HUES64 (cell line): ENCODE results near the gene DCDC2C.

ENCODE experiments used
- H3K27ac ChIP-seq: 2 replicates; pipeline ENCODE4 v1.7.0; 2013; ENCODE audit warnings: low read depth, low read length, inconsistent platforms
- H3K27me3 ChIP-seq: 2 replicates; pipeline ENCODE4 v1.6.1; 2013; ENCODE audit warnings: mild to moderate bottlenecking, low read length; ENCODE audit not compliant: insufficient read depth
- H3K36me3 ChIP-seq: 2 replicates; pipeline ENCODE4 v1.6.1; 2013; ENCODE audit warnings: mild to moderate bottlenecking, low read length; ENCODE audit not compliant: insufficient read depth
- H3K4me1 ChIP-seq: 2 replicates; pipeline ENCODE4 v1.6.1; 2013; ENCODE audit warnings: mild to moderate bottlenecking, low read length, moderate library complexity; ENCODE audit not compliant: insufficient read depth
- H3K4me3 ChIP-seq: 2 replicates; pipeline ENCODE4 v1.5.1; 2013; ENCODE audit warnings: mild to moderate bottlenecking, low read length, moderate library complexity
- H3K9ac ChIP-seq: 2 replicates; pipeline ENCODE4 v1.6.1; 2013; ENCODE audit warnings: mild to moderate bottlenecking, low read depth, low read length
- H3K9me3 ChIP-seq: 2 replicates; pipeline ENCODE4 v1.6.1; 2013; ENCODE audit warnings: low read depth, low read length; ENCODE audit not compliant: insufficient read depth
- WGBS: fragments of 150-250, 120-280 bp; methylation state at CpG from one replicate; pipeline ENCODE4 v1.1.7; 2013; ENCODE audit warnings: missing lambda C conversion rate; 5-methylcytosine and 5-hydroxymethylcytosine counted together

DCDC2C gene

GRCh38 chr2:3848776-3849175, 145.4 kb downstream of the DCDC2C start:
- no peaks in the 10 kb centered on the region for H3K27me3 ChIP-seq
- no peaks in the 10 kb centered on the region for H3K36me3 ChIP-seq
- H3K9ac ChIP-seq, result no peak overlapping the region
- no peak overlapping the region for H3K27ac ChIP-seq
- H3K9me3 ChIP-seq, result peaks cover 24% of the 10 kb centered on the region
- no peak overlapping the region for H3K4me3 ChIP-seq
- peaks cover 6% of the 10 kb centered on the region; the same call in 1 of the 2 replicates for H3K4me1 ChIP-seq
- 87% methylated on average over 9 of the region's 9 CpGs for WGBS

- H3K9ac ChIP-seq, result no peak overlapping the region
- H3K36me3 ChIP-seq, result no peaks in the 10 kb centered on the region
- H3K27me3 ChIP-seq, result no peaks in the 10 kb centered on the region
- 84% methylated on average over 7 of the region's 7 CpGs for WGBS
- H3K9me3 ChIP-seq, result peaks cover 28% of the 10 kb centered on the region
- H3K4me1 ChIP-seq, result peaks cover 6% of the 10 kb centered on the region; the same call in 1 of the 2 replicates
- H3K4me3 ChIP-seq, result no peak overlapping the region
- H3K27ac ChIP-seq, result no peak overlapping the region
Measured at GRCh38 chr2:3849213-3849612, 145.8 kb downstream of the DCDC2C start.

GRCh38 chr2:3857576-3857975, 154.2 kb downstream of the DCDC2C start:
- WGBS, result 90% methylated on average over 4 of the region's 4 CpGs

GRCh38 chr2:3864943-3865865, 161.8 kb downstream of the DCDC2C start:
- H3K36me3 ChIP-seq, result no peaks in the 10 kb centered on the region
- H3K9me3 ChIP-seq, result no peaks in the 10 kb centered on the region
- no peak overlapping the region for H3K9ac ChIP-seq
- no peaks in the 10 kb centered on the region for H3K4me1 ChIP-seq
- no peak overlapping the region for H3K27ac ChIP-seq
- no peak overlapping the region for H3K4me3 ChIP-seq
- WGBS, result 93% methylated on average over 15 of the region's 16 CpGs
- H3K27me3 ChIP-seq, result no peaks in the 10 kb centered on the region

More at GRCh38 chr2:3857576-3857975, 154.2 kb downstream of the DCDC2C start:
- Histone ChIP-seq H3K36me3 (no peaks in the 10 kb centered on the region), H3K27ac (no peak overlapping the region), H3K4me1 (peaks cover 13% of the 10 kb centered on the region), H3K9ac (no peak overlapping the region), H3K27me3 (no peaks in the 10 kb centered on the region), H3K4me3 (no peak overlapping the region), H3K9me3 (peaks cover 18% of the 10 kb centered on the region)

GRCh38 chr2:3867469-3867868, 164.1 kb downstream of the DCDC2C start:
- WGBS, result 91% methylated on average over 5 of the region's 5 CpGs
- no peak overlapping the region for H3K9ac ChIP-seq
- no peaks in the 10 kb centered on the region for H3K36me3 ChIP-seq
- H3K27me3 ChIP-seq, result no peaks in the 10 kb centered on the region
- H3K9me3 ChIP-seq, result no peaks in the 10 kb centered on the region; the same call in 1 of the 2 replicates
- H3K4me3 ChIP-seq, result no peak overlapping the region
- no peaks in the 10 kb centered on the region for H3K4me1 ChIP-seq
- no peak overlapping the region for H3K27ac ChIP-seq

- H3K36me3 ChIP-seq, result no peaks in the 10 kb centered on the region
- no peaks in the 10 kb centered on the region for H3K27me3 ChIP-seq
- 93% methylated on average over 13 of the region's 14 CpGs for WGBS
- no peak overlapping the region for H3K27ac ChIP-seq
- H3K4me1 ChIP-seq, result no peaks in the 10 kb centered on the region
- H3K9ac ChIP-seq, result no peak overlapping the region
- no peaks in the 10 kb centered on the region; the same call in 1 of the 2 replicates for H3K9me3 ChIP-seq
- no peak overlapping the region for H3K4me3 ChIP-seq
Measured at GRCh38 chr2:3868012-3868805, 164.8 kb downstream of the DCDC2C start.

GRCh38 chr2:3870222-3870621, 166.8 kb downstream of the DCDC2C start:
- Histone ChIP-seq H3K4me1 (no peaks in the 10 kb centered on the region), H3K27me3 (no peaks in the 10 kb centered on the region), H3K4me3 (no peak overlapping the region), H3K36me3 (no peaks in the 10 kb centered on the region), H3K27ac (no peak overlapping the region), H3K9ac (no peak overlapping the region), H3K9me3 (no peaks in the 10 kb centered on the region; the same call in 1 of the 2 replicates)
- WGBS, result 89% methylated on average over 7 of the region's 7 CpGs

GRCh38 chr2:3871002-3871401, 167.6 kb downstream of the DCDC2C start:
- WGBS, result 96% methylated on average over 4 of the region's 4 CpGs
- H3K27ac ChIP-seq, result no peak overlapping the region
- H3K4me1 ChIP-seq, result no peaks in the 10 kb centered on the region
- H3K9me3 ChIP-seq, result no peaks in the 10 kb centered on the region; the same call in 1 of the 2 replicates
- no peaks in the 10 kb centered on the region for H3K36me3 ChIP-seq
- no peak overlapping the region for H3K9ac ChIP-seq
- H3K4me3 ChIP-seq, result no peak overlapping the region
- H3K27me3 ChIP-seq, result no peaks in the 10 kb centered on the region

- Histone ChIP-seq H3K4me1 (no peaks in the 10 kb centered on the region), H3K27me3 (no peaks in the 10 kb centered on the region), H3K4me3 (no peak overlapping the region), H3K36me3 (no peaks in the 10 kb centered on the region), H3K27ac (no peak overlapping the region), H3K9me3 (no peaks in the 10 kb centered on the region; the same call in 1 of the 2 replicates), H3K9ac (no peak overlapping the region)
- WGBS, result 98% methylated on average over 2 of the region's 3 CpGs
Measured at GRCh38 chr2:3872451-3872850, 169.1 kb downstream of the DCDC2C start.

- Histone ChIP-seq H3K36me3 (no peaks in the 10 kb centered on the region), H3K27ac (no peak overlapping the region), H3K4me3 (no peak overlapping the region), H3K9ac (no peak overlapping the region), H3K4me1 (no peaks in the 10 kb centered on the region), H3K9me3 (no peaks in the 10 kb centered on the region; the same call in 1 of the 2 replicates), H3K27me3 (no peaks in the 10 kb centered on the region)
- 92% methylated on average over 2 of the region's 2 CpGs for WGBS
Measured at GRCh38 chr2:3873899-3874298, 170.5 kb downstream of the DCDC2C start.

GRCh38 chr2:3876221-3876620, 172.8 kb downstream of the DCDC2C start:
- Histone ChIP-seq H3K4me1 (no peaks in the 10 kb centered on the region), H3K27ac (no peak overlapping the region), H3K4me3 (no peak overlapping the region), H3K9me3 (peaks cover 1% of the 10 kb centered on the region), H3K9ac (no peak overlapping the region), H3K36me3 (no peaks in the 10 kb centered on the region), H3K27me3 (no peaks in the 10 kb centered on the region)
- 96% methylated on average over 3 of the region's 4 CpGs for WGBS
